Muscle of back (tissue), 11 donors: ENCODE results near the gene PLEKHB2. TPM values are rescaled to one million over a fixed set of nuclear protein-coding genes. Genes with fewer than 3 reads are reported as not detected.
"Not testable (repeated sequence)": the region's sequence is repeated elsewhere in the genome, so short reads cannot be mapped to it uniquely, and the experiment has no call there.

Source experiments
- DNase-seq, 3 donors: peaks; one replicate each; pipeline versions ENCODE4 v3.0.0 to v3.0.0-alpha.2; 2013
- polyA plus RNA-seq, 10 donors: library from polyadenylated mRNA; unstranded; fragments of 120-200 nt; gene quantifications; one replicate each; pipeline ENCODE4 v1.2.1, GENCODE V29; 2013; ENCODE audit not compliant: insufficient read length in 10 of 10

PLEKHB2 gene
- polyA plus RNA-seq, 10 donors, result 21.9 to 27.6 (median 25.4) TPM

GRCh38 chr2:131093006-131093695 is 12.0 kb upstream of the PLEKHB2 start, which contains the start of gene FAM168B:
TSS of gene FAM168B (minus strand) at chr2:131093460. CDS start at chr2:131082646, 10,814 bp downstream.
- peak; percentile 93 to 97 (median 97) for DNase-seq

GRCh38 chr2:131093696-131094462 is 11.3 kb upstream of the PLEKHB2 start:
- DNase-seq, result no peak

- peak in 1 of 3 donors; percentile 23 for DNase-seq
These were observed 10.5 kb upstream of the PLEKHB2 start for GRCh38 chr2:131094463-131095281.

- no peak for DNase-seq
These were observed 2.0 kb upstream of the PLEKHB2 start for GRCh38 chr2:131103165-131103564.

GRCh38 chr2:131104487-131105155 is 515 bp upstream of the PLEKHB2 start:
- no peak for DNase-seq

DNA sequence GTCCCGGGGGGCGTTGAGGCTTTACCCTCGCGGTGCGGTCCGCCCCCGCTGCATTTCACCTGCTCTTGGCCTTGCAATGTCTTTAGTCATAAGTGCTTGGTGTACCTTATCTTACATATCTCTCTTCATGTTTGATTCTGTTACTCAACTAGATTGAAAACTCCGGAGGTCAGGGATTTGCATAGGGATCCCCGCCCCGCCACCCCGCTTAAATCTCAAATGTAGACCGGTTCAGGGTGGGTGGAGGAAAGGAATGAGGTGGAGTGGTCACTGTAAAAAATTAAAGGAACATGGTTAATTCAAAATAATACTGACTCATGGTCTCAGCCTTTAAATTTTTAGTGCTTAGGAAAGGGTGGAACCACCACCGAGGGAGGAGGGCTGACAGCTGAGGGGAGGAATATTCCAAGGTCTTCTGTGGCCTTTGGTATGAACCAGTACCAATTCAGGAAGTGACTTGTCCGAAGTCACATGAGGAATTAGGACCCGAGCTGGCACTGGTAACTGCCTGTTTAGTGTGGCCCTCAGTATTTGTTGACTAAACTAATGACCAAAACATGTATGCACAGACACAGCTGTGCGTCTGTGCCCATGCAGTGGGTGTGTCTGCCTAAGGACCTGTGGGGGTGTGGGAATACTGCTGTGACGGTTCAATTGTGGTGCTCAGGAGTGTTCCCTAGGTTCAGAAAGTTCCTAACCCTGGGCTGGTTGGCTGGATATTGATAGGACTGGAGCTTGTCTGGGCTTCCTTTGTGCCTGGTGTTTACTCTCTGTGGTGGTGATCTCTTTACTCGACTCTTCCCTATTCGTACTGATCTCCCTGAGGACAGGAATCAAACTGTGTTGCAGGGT is 1.0 kb downstream of the PLEKHB2 start:
- peak; percentile 27 to 60 (median 30) for DNase-seq

GRCh38 chr2:131112529-131112928 is 7.4 kb downstream of the PLEKHB2 start:
- DNase-seq, result no peak

- no peak for DNase-seq
These were observed 8.6 kb downstream of the PLEKHB2 start for GRCh38 chr2:131113566-131114227.

DNA sequence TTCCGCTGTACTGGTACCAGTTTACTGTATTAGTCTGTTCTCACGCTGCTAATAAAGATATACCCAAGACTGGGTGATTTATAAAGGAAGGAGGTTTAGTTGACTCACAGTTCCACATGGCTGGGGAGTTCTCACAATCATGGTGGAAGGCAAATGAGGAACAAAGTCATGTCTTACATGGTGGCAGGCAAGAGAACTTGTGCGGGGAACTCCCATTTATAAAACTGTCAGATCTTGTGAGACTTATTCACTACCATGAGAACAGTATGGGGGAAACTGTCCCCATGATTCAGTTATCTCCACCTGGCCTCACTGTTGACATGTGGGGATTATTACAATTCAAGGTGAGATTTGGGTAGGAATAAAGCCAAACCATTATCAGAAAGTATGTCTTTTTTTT is 9.8 kb downstream of the PLEKHB2 start:
- not testable (repeated sequence) for DNase-seq

DNA sequence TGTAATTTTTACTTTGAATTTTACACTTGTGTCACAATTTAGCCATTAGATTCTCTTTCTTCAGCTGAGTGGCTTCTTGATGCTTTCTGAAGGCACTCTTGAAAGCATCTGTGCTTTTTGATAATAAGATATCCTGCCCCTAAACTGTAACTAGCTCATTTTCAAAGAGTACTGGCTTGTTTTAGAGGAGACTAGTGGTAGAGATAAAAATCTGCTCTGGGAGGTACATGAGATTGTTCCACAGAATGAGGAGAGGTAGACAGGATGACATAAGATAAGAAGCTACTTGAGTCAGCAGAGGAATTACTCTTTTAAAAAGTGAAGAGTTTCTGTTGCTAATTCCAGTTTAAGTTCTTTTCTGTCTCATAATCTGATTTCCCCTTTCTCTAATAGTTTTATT is 10.6 kb downstream of the PLEKHB2 start:
- DNase-seq, result no peak

DNA sequence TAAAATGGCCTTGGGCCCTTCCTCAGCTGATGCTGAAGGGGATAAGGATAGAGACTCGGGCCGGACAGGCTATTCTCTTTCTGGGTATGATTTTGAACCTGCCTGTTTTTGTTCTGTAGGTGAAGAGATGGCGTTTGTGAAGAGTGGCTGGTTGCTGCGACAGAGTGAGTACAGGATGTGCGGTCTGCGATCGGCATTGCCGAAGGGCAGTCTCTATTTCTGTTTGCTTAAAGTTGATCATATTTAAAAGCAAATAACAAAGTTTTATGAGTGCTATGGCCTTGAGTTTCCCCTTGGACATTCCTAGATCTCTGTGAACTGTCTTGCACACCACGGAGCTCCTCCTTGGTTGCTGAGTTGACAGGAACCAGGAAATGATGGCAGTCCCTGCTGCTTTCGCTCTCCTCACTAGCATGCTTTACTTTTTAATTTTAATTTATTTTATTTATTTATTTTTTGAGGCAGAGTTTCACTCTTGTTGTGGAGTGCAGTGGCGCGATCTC is 15.7 kb downstream of the PLEKHB2 start:
- no peak for DNase-seq

GRCh38 chr2:131121464-131121863 is 16.3 kb downstream of the PLEKHB2 start:
- DNase-seq, result no peak

- no peak for DNase-seq
These were observed 17.4 kb downstream of the PLEKHB2 start for GRCh38 chr2:131122496-131122895.

- DNase-seq, result no peak
These were observed 18.1 kb downstream of the PLEKHB2 start for GRCh38 chr2:131123192-131123591.

DNA sequence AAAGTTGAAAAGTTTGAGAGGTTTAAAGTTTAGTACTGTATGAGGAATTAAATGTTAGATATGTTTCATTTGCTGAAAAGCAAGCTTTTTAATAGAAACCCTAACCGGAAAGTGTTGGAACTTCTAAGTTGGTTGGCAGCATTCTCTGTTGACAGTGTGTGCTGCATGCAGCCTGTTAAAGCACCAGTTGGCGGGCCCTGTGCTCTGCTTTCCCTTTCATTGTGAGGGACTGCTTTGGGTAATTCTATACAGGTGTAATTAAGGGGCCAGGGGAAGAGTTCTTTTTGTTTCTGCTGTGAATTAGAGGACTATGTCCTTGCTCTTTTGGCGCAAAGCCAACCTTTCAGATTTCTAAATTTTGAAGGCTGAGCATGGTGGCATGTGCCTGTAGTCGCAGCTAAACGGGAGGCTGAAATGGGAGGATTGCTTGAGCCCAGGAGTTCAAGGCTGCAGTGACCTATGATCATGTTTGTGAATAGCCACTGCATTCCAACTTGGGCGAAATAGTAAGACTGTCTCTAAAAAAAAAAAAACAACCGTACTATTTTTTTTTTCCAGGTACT is 20.1 kb downstream of the PLEKHB2 start:
- DNase-seq, result peak in 1 of 3 donors; percentile 4

DNA sequence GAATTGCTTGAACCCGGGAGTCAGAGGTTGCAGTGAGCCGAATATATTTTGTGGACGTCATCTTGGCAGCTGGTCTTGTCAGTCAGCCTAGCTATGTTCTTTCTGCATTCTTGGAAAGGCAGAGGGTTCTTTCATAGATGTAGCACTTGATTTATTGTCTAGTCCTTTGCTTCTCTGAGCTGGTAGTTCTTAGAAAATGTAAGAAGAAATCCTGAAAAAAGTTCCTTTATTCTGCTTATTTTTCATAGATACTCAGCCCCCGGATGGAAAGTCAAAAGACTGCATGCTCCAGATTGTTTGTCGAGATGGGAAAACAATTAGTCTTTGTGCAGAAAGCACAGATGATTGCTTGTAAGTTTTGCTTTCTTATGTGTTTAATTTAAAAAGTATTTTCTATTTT is 21.3 kb downstream of the PLEKHB2 start:
- DNase-seq, result peak; percentile 34 to 58 (median 42)

GRCh38 chr2:131127076-131127475 is 21.9 kb downstream of the PLEKHB2 start:
- no peak for DNase-seq

DNA sequence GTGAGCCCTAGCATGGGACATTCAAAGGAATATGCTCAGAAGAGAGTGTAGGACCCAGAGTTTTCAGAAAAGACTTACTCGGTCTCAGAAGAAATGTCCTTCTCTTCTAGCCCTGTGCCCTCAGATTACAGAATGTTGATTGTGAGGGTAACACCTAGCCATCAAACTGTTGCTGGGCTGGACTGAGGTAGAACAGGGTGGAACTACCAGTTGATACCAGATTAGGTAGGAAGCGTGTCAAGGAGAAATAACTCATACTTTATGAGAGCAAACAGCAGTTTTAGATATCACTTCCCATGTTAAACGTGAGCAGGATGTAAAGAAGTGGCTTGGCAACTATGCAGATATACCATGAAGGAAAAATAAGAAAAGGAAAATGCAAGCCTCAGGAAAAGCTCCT is 22.8 kb downstream of the PLEKHB2 start:
- no peak for DNase-seq

DNA sequence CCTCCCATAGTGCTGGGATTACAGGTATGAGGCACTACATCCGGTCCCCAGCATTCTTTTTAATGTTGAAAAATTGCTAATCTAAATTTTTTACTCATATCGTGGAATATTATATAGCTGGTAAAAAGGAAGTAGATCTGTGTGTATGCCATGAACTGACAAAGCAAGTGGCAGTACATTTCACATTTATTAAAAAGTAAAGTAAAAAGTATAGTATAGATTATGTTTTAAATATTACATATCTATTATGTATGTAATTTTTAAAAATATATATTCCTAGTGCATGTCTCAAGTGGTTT is 25.1 kb downstream of the PLEKHB2 start:
- no peak for DNase-seq

DNA sequence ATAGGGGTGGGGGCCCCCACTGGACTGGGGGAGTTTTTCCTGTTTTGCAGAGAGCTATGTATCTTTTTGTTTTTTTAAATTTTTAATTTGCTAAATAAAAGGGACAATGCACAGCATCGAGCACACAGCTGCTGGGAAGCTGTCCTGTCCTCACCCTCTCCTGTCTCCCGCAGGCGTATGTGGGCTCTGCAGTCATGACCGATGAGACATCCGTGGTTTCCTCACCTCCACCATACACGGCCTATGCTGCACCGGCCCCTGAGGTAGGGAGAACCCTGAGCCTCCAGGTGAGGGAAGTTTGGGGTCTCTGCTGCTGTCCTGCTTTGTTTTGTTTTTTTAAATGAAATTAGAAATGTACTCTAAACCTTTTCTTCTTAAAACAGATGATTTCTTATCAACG is 27.6 kb downstream of the PLEKHB2 start:
- no peak for DNase-seq
